ENCODE data around the gene RASAL1. TPM values are rescaled to one million over a fixed set of nuclear protein-coding genes. Genes with fewer than 3 reads are reported as not detected.
A peak's percentile ranks its signal among the peaks of the same experiment; 100 is the strongest.

Gene RASAL1
- total and polyA plus RNA-seq, 11 donors: not detected

DNA sequence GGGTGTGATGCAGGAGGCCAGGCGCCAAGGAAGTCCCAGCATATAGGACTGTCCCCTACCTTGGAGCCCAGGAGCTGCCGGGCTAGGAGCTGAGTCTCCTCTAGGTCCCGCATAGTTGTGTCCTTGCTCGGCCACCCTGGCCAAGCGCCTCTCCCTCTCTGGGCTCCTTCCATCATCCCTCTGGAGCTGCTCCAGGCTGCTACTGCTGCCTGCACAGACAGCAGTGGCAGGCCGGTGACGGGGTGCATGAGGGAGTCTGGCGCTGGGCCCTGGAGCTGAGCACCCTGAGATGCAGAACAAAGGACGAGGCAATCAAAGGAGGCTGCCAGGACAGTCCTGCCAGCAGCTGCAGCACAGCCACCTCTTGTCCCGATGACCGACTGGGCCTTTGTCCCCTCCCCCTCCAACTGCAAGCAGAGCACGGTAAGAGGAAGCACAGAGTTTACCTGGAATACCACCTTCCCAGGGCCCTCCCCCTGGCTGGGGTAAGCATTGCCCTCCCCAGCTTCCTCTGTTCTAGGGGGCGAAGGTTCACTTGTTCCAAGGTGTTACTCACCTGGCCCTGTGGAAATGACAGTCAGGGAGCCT lies 68.7 kb downstream of the RASAL1 start:
- Histone ChIP-seq H3K4me1 (peaks cover 0 to 26% (median 11%) of the 10 kb centered on the region in 12 donors), H3K9me3 (no peaks in the 10 kb centered on the region), H3K4me3 (no peak overlapping the region), H3K27ac (no peak overlapping the region), H3K27me3 (peaks cover 0 to 24% (median 11%) of the 10 kb centered on the region in 9 donors), H3K36me3 (no peaks in the 10 kb centered on the region)
- TF ChIP-seq POLR2A (IDR thresholded peaks at IDR 0.05): no peak
- TF ChIP-seq, protein P1, sequence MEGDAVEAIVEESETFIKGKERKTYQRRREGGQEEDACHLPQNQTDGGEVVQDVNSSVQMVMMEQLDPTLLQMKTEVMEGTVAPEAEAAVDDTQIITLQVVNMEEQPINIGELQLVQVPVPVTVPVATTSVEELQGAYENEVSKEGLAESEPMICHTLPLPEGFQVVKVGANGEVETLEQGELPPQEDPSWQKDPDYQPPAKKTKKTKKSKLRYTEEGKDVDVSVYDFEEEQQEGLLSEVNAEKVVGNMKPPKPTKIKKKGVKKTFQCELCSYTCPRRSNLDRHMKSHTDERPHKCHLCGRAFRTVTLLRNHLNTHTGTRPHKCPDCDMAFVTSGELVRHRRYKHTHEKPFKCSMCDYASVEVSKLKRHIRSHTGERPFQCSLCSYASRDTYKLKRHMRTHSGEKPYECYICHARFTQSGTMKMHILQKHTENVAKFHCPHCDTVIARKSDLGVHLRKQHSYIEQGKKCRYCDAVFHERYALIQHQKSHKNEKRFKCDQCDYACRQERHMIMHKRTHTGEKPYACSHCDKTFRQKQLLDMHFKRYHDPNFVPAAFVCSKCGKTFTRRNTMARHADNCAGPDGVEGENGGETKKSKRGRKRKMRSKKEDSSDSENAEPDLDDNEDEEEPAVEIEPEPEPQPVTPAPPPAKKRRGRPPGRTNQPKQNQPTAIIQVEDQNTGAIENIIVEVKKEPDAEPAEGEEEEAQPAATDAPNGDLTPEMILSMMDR (IDR thresholded peaks at IDR 0.05): no peak
- no peak for ATAC-seq
- DNase-seq: no peak
- WGBS, 4 donors: 62 to 67% (median 63%) methylated on average over 6 to 13 of the region's 13 CpGs
- intact Hi-C loops (cut with DNase I): no loop called here

GRCh38 chr12:113065126-113066007 lies 70.2 kb downstream of the RASAL1 start:
- intact Hi-C loops (cut with DNase I): no loop called here
- Histone ChIP-seq H3K27ac (no peak overlapping the region), H3K27me3 (peaks cover 0 to 24% (median 11%) of the 10 kb centered on the region in 9 donors), H3K9me3 (no peaks in the 10 kb centered on the region), H3K4me1 (peaks cover 0 to 15% (median 2%) of the 10 kb centered on the region in 12 donors), H3K4me3 (no peak overlapping the region), H3K36me3 (no peaks in the 10 kb centered on the region)
- ATAC-seq: peak in 2 of 4 donors; percentile 22 to 50
- WGBS, 4 donors: 25 to 29% (median 27%) methylated on average over 27 to 31 of the region's 31 CpGs
- DNase-seq: no peak
- TF ChIP-seq, protein P1 (IDR thresholded peaks at IDR 0.05): no peak
- no peak for TF ChIP-seq POLR2A (IDR thresholded peaks at IDR 0.05)

DNA sequence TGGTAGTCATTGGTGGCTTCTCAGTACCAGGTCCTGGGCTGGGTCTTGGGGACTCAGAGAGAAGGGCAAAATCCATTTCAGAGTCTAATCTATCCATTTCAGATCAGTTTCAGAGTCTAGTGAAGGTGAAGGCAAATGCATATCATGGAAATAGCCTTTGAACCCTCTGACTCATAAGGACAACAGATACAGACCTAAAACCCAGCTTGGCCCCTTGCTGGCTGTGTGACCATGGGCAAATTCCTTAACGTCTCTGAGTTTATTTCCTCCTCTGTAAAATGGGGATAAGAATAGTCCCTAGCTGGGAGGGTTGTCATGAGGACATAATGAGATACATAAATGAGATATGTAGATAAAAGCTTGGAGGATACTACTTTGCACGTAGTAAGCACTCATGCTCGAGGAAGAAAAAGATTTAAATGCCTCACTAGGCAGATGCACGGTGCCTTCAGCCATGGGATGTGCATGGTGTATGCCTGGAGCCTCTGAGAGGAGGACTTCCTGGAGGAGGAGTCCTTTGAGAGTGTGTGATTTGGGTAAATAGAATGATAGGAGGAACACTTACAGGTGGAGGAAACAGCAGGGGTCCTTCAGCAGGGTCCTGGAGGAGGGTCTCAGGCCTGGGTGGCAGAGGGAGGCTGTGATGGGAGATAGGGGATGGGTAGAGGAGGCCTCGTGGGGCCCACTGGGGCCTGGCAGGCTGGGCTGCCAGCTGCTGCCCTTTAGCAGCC lies 71.0 kb downstream of the RASAL1 start:
- no peak overlapping the region for H3K27ac ChIP-seq
- H3K36me3 ChIP-seq: no peaks in the 10 kb centered on the region
- intact Hi-C loops (cut with DNase I): no loop called here
- ATAC-seq (no peak), DNase-seq (no peak)
- 61 to 67% (median 62%) methylated on average over 5 of the region's 5 CpGs for WGBS, 4 donors
- peaks cover 0 to 7% (median 0%) of the 10 kb centered on the region in 12 donors for H3K4me1 ChIP-seq
- no peaks in the 10 kb centered on the region for H3K9me3 ChIP-seq
- peaks cover 0 to 24% (median 11%) of the 10 kb centered on the region in 9 donors for H3K27me3 ChIP-seq
- H3K4me3 ChIP-seq: no peak overlapping the region
- TF ChIP-seq POLR2A (IDR thresholded peaks at IDR 0.05): no peak
- TF ChIP-seq, protein P1 (IDR thresholded peaks at IDR 0.05): no peak

Measured in heart left ventricle (tissue), 16 donors.